ENCODE results near the gene STRN4. TPM values are rescaled to one million over a fixed set of nuclear protein-coding genes. Genes with fewer than 3 reads are reported as not detected.

Gene STRN4
- total and polyA plus RNA-seq, 9 of the 15 experiments (the other 6 are each of a cell fraction or from before 2014, with no cell fraction given): 0.62 to 83.7 (median 36.9) TPM

DNA sequence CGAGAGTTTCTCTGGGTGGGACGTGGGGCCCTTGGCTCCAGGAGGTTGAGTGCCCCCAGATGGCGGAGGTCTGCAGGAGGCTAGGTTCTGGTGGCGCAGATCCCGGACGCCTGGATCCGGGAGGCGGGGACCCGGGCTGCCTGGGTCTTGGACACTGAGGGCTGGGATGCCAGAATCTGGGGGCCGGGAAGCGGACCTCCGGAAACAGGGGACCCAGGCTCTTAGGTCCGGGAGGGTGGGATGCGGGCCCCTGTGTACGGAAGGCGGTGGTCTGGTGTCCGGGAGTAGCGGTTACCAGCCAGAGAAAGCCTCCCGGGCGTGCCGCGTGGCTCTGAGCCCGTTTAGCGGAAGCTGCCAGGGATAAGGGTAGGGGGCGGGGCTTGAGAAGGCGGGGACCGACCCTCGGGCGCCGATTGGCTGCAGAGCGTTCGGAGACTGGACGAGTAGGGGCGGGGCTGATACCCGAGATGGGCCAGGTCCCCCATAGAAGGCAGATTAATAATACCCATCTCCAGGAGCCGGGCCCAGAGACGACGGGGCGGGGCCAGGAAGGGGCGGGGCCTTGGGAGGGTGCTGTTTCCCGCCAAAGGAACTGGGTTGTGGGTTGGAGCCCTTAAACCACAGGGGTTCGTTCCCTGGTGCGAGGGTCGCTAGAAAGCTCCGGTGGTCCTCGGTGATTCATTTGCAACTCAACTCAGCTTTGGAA, 42.2 kb upstream of the STRN4 start, which contains the start of gene SLC1A5 (continued):
- TF ChIP-seq E2F8 (IDR thresholded peaks at IDR 0.05; ENCODE audit: low read depth, partially characterized antibody) (peak; percentile 98), KAT8 (IDR thresholded peaks at IDR 0.05; ENCODE audit: low read depth) (no peak), PTBP1 (IDR thresholded peaks at IDR 0.05; ENCODE audit: low read depth, low read length) (no peak), ZEB2 (IDR thresholded peaks at IDR 0.05) (0 out of 2 replicates have a peak, but pooled peaks have one; percentile 36), ZNF511 (CRISPR knock-in tag; IDR thresholded peaks at IDR 0.05) (no peak; the same call in 1 of the 2 replicates), MXD1 (CRISPR knock-in tag; IDR thresholded peaks at IDR 0.05; ENCODE audit: borderline replicate concordance, poor library complexity, severe bottlenecking) (peak; percentile 70), PRPF4 (IDR thresholded peaks at IDR 0.05; ENCODE audit: insufficient read depth, low read depth, low read length, poor library complexity, severe bottlenecking) (peak; percentile 90), NCOR1 (IDR thresholded peaks at IDR 0.05) (no peak), GATA2 (CRISPR knock-in tag; IDR thresholded peaks at IDR 0.05) (no peak), ZNF699 (CRISPR knock-in tag; IDR thresholded peaks at IDR 0.05; ENCODE audit: insufficient replicate concordance) (no peak), ZNF217 (CRISPR knock-in tag; IDR thresholded peaks at IDR 0.05) (no peak), HMG20A (CRISPR knock-in tag; conservative IDR thresholded peaks at IDR 0.05) (no peak), TRIM24 (IDR thresholded peaks at IDR 0.05) (no peak), ZNF518B (CRISPR knock-in tag; IDR thresholded peaks at IDR 0.05) (no peak), ZNF785 (CRISPR knock-in tag; IDR thresholded peaks at IDR 0.05) (no peak), RBM39 (optimal IDR thresholded peaks at IDR 0.05; ENCODE audit: low read depth, low read length) (no peak), FOXJ2 (tag; IDR thresholded peaks at IDR 0.05) (0 out of 2 replicates have a peak, but pooled peaks have one; percentile 59), TAF1 (IDR thresholded peaks at IDR 0.05; ENCODE audit: control insufficient read depth, extremely low read depth, insufficient read depth, low read length, severe bottlenecking) (peak; percentile 100), ZNF431 (CRISPR knock-in tag; IDR thresholded peaks at IDR 0.05) (no peak)
- TF ChIP-seq, protein P1, sequence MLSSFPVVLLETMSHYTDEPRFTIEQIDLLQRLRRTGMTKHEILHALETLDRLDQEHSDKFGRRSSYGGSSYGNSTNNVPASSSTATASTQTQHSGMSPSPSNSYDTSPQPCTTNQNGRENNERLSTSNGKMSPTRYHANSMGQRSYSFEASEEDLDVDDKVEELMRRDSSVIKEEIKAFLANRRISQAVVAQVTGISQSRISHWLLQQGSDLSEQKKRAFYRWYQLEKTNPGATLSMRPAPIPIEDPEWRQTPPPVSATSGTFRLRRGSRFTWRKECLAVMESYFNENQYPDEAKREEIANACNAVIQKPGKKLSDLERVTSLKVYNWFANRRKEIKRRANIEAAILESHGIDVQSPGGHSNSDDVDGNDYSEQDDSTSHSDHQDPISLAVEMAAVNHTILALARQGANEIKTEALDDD (IDR thresholded peaks at IDR 0.05): no peak
